ENCODE data around the gene HSD3B7. TPM values are rescaled to one million over a fixed set of nuclear protein-coding genes. Genes with fewer than 3 reads are reported as not detected.

Gene HSD3B7
- total and polyA plus RNA-seq, 2 of the 8 experiments (the other 6 are each of a cell fraction or from before 2014, with no cell fraction given) = 2.9 to 6.6 TPM

DNA sequence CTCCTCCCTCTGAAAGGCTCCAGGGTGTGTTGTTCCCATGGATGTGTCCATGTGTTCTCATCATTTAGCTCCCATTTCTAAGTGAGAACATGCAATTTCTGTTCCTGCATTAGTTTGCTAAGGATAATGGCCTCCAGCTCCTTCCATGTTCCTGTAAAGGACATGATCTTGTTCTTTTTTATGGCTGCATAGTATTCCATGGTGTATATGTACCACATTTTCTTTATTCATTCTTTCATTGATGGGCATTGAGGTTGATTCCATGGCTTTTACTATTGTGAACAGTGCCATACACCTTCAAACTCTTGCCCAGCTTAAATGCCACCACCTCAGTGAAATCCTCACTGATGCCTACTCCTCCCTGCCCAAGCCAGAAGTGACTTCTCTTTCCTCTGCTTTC lies 40.7 kb upstream of the HSD3B7 start:
- Histone ChIP-seq H3K23me2 (ENCODE audit: low read depth, low read length) (peaks cover 5% of the 10 kb centered on the region; the same call in 1 of the 2 replicates), H4K8ac (ENCODE audit: extremely low read depth, insufficient read depth, low read length) (no peak overlapping the region), H2BK5ac (ENCODE audit: low read depth, low read length) (no peak overlapping the region), H3K14ac (ENCODE audit: insufficient read length) (no peak overlapping the region), H2BK20ac (ENCODE audit: low read length) (no peak overlapping the region), H3K56ac (replicated peaks; ENCODE audit: insufficient read length, low read depth, low read length) (no peak overlapping the region), H3K79me1 (ENCODE audit: low read depth, low read length) (no peaks in the 10 kb centered on the region), H4K5ac (ENCODE audit: insufficient read length, low read depth, low read length) (no peak overlapping the region), H2AK5ac (ENCODE audit: low read depth, low read length) (no peak overlapping the region), H3K9me3 (ENCODE audit: insufficient read depth in 2 of 2, low read depth in 1 of 2, low read length in 1 of 2) (no peaks in the 10 kb centered on the region), H4K20me1 (replicated peaks in 1 of 2; ENCODE audit: control insufficient read depth in 1 of 2, insufficient read depth in 2 of 2, low read length in 2 of 2) (peaks cover 0 to 11% of the 10 kb centered on the region in 2 experiments), H4K91ac (replicated peaks; ENCODE audit: insufficient read length, low read length) (no peak overlapping the region), H2BK15ac (ENCODE audit: low read length) (no peak overlapping the region), H3K9ac (replicated peaks in 1 of 4; ENCODE audit: extremely low read depth in 1 of 4, low read depth in 3 of 4, low read length in 3 of 4) (no peak overlapping the region), H3K4ac (replicated peaks; ENCODE audit: insufficient read length, low read depth, low read length) (no peak overlapping the region), H3K4me3 (ENCODE audit: extremely low read depth in 1 of 4, insufficient read depth in 2 of 4, low read depth in 3 of 4, low read length in 4 of 4) (no peak overlapping the region), H3K4me2 (ENCODE audit: insufficient read depth in 1 of 2, low read depth in 2 of 2, low read length in 2 of 2) (no peak overlapping the region), H3K18ac (ENCODE audit: extremely low read depth, low read length) (no peak overlapping the region), H2BK120ac (replicated peaks; ENCODE audit: low read depth, low read length) (no peak overlapping the region), H3K79me2 (ENCODE audit: control insufficient read depth in 1 of 2, insufficient read depth in 2 of 2, low read length in 2 of 2) (no peaks in the 10 kb centered on the region), H3K36me3 (ENCODE audit: control insufficient read depth in 2 of 4, insufficient read depth in 4 of 4, low read length in 3 of 4) (peaks cover 10 to 21% (median 12%) of the 10 kb centered on the region in 4 experiments; a peak in 7 of 8 replicates), H2BK12ac (ENCODE audit: low read depth, low read length) (no peak overlapping the region), H3K4me1 (replicated peaks in 1 of 4; ENCODE audit: control insufficient read depth in 3 of 4, insufficient read depth in 4 of 4, low read length in 3 of 4) (peaks cover 0 to 23% (median 15%) of the 10 kb centered on the region in 4 experiments; a peak in 6 of 7 replicates), H3K27me3 (replicated peaks in 1 of 4; ENCODE audit: control insufficient read depth in 3 of 4, extremely low read depth in 1 of 4, insufficient read depth in 3 of 4, low read length in 3 of 4) (no peaks in the 10 kb centered on the region), H2AFZ (ENCODE audit: low read length) (no peak overlapping the region), H3K27ac (ENCODE audit: low read depth, low read length) (no peak overlapping the region), H3K23ac (ENCODE audit: insufficient read length) (no peak overlapping the region)
- POLR2A ChIA-PET (ENCODE audit: partially characterized antibody) = interaction anchor here (1.0 to 1.5 kb wide), 4 partner anchors 9 to 17 kb away, joined by 3 to 4 read pairs (median 4); partner anchors contain the start of gene SETD1A
- CTCF ChIA-PET (ENCODE audit: partially characterized antibody) = interaction anchor here (0.6 to 2.8 kb wide), 4 partner anchors 9 to 216 kb away, joined by 3 to 11 read pairs (median 4); no protein-coding TSS in a partner anchor
- TF ChIP-seq, protein P1, sequence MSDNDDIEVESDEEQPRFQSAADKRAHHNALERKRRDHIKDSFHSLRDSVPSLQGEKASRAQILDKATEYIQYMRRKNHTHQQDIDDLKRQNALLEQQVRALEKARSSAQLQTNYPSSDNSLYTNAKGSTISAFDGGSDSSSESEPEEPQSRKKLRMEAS (IDR thresholded peaks at IDR 0.05) = no peak
- TF ChIP-seq GTF2F1 (IDR thresholded peaks at IDR 0.05; ENCODE audit: borderline replicate concordance, low read depth, low read length) = no peak
- no peak for TF ChIP-seq GABPA (IDR thresholded peaks at IDR 0.05; ENCODE audit: borderline replicate concordance, insufficient read depth, low read length)
- no peak for TF ChIP-seq TCF12 (IDR thresholded peaks at IDR 0.05; ENCODE audit: low read depth, low read length)
- TF ChIP-seq SP2 (IDR thresholded peaks at IDR 0.05; ENCODE audit: low read length) = no peak
- no peak for TF ChIP-seq EP300 (IDR thresholded peaks at IDR 0.05; ENCODE audit: borderline replicate concordance in 1 of 2, low read depth in 2 of 2, low read length in 2 of 2)
- TF ChIP-seq, protein P2, sequence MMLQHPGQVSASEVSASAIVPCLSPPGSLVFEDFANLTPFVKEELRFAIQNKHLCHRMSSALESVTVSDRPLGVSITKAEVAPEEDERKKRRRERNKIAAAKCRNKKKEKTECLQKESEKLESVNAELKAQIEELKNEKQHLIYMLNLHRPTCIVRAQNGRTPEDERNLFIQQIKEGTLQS (IDR thresholded peaks at IDR 0.05; ENCODE audit: insufficient read depth, low read depth, low read length) = no peak
- TF ChIP-seq EGR1 (IDR thresholded peaks at IDR 0.05; ENCODE audit: borderline replicate concordance, low read depth, low read length) = no peak
- TF ChIP-seq BRCA1 (IDR thresholded peaks at IDR 0.05; ENCODE audit: low read depth, low read length) = no peak
- TF ChIP-seq BACH1 (IDR thresholded peaks at IDR 0.05; ENCODE audit: low read length) = no peak
- TF ChIP-seq SP4 (IDR thresholded peaks at IDR 0.05; ENCODE audit: low read length) = no peak
- TF ChIP-seq CTBP2 (IDR thresholded peaks at IDR 0.05; ENCODE audit: borderline replicate concordance, insufficient read depth, insufficient read length, low read length) = no peak
- no peak for TF ChIP-seq YY1 (IDR thresholded peaks at IDR 0.05; ENCODE audit: low read depth, low read length)
- no peak for TF ChIP-seq FOSL1 (IDR thresholded peaks at IDR 0.05; ENCODE audit: insufficient read depth, low read depth, low read length)
- TF ChIP-seq TAF7 (optimal IDR thresholded peaks at IDR 0.05; ENCODE audit: borderline replicate concordance, low read depth, low read length) = no peak
- FAIRE-seq (no peak), DNase-seq (ENCODE audit: low read depth in 1 of 2, low spot score in 2 of 2) (no peak)

Data from H1 (cell line).